Breast epithelium (tissue), 4 donors: ENCODE data around the gene SYNE1. TPM values are rescaled to one million over a fixed set of nuclear protein-coding genes. Genes with fewer than 3 reads are reported as not detected.

Experiments
- DNase-seq, 2 donors: peaks; one replicate each; pipeline ENCODE4 v3.0.0-alpha.2; 2019; ENCODE audit warnings: low spot score in 2 of 2
- H3K27ac ChIP-seq, 2 donors: fragments of 200-600 bp; sonication (generic) in 1 of 2; one replicate each; pipeline ENCODE4 v1.5.1; 2016 to 2019; ENCODE audit warnings: mild to moderate bottlenecking in 1 of 2
- H3K27me3 ChIP-seq, 2 donors: fragments of 200-600 bp; sonication (generic) in 1 of 2; one replicate each; pipeline versions ENCODE4 v1.5.1 to v1.6.0; 2017 to 2019; ENCODE audit warnings: control low read depth in 1 of 2, mild to moderate bottlenecking in 1 of 2
- H3K36me3 ChIP-seq: fragments of 200-600 bp; one replicate; pipeline ENCODE4 v1.5.1; 2019
- H3K4me1 ChIP-seq, 2 donors: fragments of 200-600 bp; sonication (generic); one replicate each; pipeline ENCODE4 v1.5.1; 2016 to 2019; ENCODE audit warnings: control low read depth in 1 of 2
- H3K4me3 ChIP-seq, 3 donors: fragments of 200-600 bp; sonication (generic); 1 replicate in 2 of 3; 2 replicates in 1 of 3; pipeline ENCODE4 v1.5.1; 2016 to 2019; ENCODE audit warnings: mild to moderate bottlenecking in 3 of 3, moderate library complexity in 2 of 3
- H3K9me3 ChIP-seq, 2 donors: fragments of 200-600 bp; sonication (generic) in 1 of 2; one replicate each; pipeline ENCODE4 v1.5.1; 2016 to 2019; ENCODE audit warnings: control low read depth in 1 of 2
- POLR2A ChIP-seq: fragments of 450-650 bp; IDR thresholded peaks from one replicate; pipeline ENCODE4 v1.6.1; 2016; ENCODE audit warnings: antibody characterized with exemption, mild to moderate bottlenecking, moderate library complexity
- POLR2AphosphoS5 ChIP-seq, 3 donors: sonication (generic); formaldehyde crosslinking; IDR thresholded peaks; one replicate each; pipeline ENCODE4 v1.6.1; 2017; ENCODE audit warnings: antibody characterized with exemption in 3 of 3
- intact Hi-C: fragments of 100-400 bp; cut with DNase I; formaldehyde crosslinking; loops from one replicate; pipeline ENCODE4 v1.15.1; 2023; ENCODE audit warnings: low total_unique reads
- total RNA-seq, 3 donors: library from RNA; depleted of rRNA; stranded (reverse); fragments of >200 nt; gene quantifications; one replicate each; pipeline ENCODE4 v1.1.0, GENCODE V29; 2016
- TF ChIP-seq, protein P1 (sequence below), 3 donors: fragments of 450-650 bp; IDR thresholded peaks; one replicate each; pipeline ENCODE4 v1.5.1; 2016 to 2017; ENCODE audit warnings: antibody characterized with exemption in 3 of 3, mild to moderate bottlenecking in 3 of 3, moderate library complexity in 3 of 3

SYNE1 gene
- total RNA-seq, 3 donors from 2014 or later = 80.9 to 106 (median 95.7) TPM

DNA sequence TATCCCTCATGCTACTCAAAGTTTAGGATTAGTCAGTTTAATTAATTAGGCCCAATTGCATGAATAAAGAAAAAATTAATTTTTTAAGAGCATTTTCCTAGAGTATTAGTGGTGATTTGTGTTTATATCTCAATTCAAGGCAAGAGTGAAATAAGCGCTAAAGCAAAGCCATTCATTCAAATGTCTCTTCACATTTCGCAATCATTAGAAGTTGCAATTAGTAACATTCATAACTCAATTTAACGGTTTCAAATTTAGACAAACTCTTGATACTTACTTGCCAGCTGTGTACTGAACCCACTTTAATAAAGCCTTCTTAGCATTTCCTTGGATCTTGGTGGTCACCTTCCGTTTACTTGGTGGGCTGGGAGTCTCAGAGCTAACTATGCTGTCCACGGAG is 127.2 kb downstream of the SYNE1 start:
- no peaks in the 10 kb centered on the region for H3K36me3 ChIP-seq
- no peaks in the 10 kb centered on the region for H3K4me1 ChIP-seq
- TF ChIP-seq POLR2AphosphoS5 (IDR thresholded peaks at IDR 0.05) (no peak), POLR2A (no peak)
- TF ChIP-seq, protein P1, sequence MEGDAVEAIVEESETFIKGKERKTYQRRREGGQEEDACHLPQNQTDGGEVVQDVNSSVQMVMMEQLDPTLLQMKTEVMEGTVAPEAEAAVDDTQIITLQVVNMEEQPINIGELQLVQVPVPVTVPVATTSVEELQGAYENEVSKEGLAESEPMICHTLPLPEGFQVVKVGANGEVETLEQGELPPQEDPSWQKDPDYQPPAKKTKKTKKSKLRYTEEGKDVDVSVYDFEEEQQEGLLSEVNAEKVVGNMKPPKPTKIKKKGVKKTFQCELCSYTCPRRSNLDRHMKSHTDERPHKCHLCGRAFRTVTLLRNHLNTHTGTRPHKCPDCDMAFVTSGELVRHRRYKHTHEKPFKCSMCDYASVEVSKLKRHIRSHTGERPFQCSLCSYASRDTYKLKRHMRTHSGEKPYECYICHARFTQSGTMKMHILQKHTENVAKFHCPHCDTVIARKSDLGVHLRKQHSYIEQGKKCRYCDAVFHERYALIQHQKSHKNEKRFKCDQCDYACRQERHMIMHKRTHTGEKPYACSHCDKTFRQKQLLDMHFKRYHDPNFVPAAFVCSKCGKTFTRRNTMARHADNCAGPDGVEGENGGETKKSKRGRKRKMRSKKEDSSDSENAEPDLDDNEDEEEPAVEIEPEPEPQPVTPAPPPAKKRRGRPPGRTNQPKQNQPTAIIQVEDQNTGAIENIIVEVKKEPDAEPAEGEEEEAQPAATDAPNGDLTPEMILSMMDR (IDR thresholded peaks at IDR 0.05) = no peak
- no peak for DNase-seq
- no peak overlapping the region for H3K4me3 ChIP-seq
- H3K27ac ChIP-seq = no peak overlapping the region
- H3K9me3 ChIP-seq = no peaks in the 10 kb centered on the region
- H3K27me3 ChIP-seq = no peaks in the 10 kb centered on the region
- intact Hi-C loops = no loop called here

DNA sequence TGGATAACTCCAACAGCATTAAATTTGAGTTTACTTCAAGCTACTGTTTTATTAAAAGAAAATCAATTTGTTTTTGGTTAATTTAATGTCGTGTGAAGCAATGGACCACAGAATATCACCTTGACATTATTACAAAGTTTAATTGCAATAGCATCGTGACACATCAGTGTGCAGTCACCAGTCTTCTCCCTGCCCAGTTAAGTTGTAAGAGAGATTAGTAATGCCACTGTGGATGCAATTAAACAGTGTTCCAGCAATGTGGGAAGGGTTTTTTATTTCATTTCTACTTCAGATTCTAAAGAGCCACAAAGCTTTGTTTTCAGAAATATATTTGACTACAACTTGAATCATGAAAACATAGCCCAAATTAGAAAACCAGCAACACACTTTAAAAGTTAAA is 128.7 kb downstream of the SYNE1 start:
- H3K4me3 ChIP-seq = no peak overlapping the region
- TF ChIP-seq, protein P1 (IDR thresholded peaks at IDR 0.05) = no peak
- TF ChIP-seq POLR2AphosphoS5 (IDR thresholded peaks at IDR 0.05) = no peak
- TF ChIP-seq POLR2A = no peak
- H3K27ac ChIP-seq = no peak overlapping the region
- no peaks in the 10 kb centered on the region for H3K36me3 ChIP-seq
- intact Hi-C loops = no loop called here
- no peaks in the 10 kb centered on the region for H3K4me1 ChIP-seq
- no peaks in the 10 kb centered on the region for H3K9me3 ChIP-seq
- DNase-seq = no peak
- no peaks in the 10 kb centered on the region for H3K27me3 ChIP-seq

DNA sequence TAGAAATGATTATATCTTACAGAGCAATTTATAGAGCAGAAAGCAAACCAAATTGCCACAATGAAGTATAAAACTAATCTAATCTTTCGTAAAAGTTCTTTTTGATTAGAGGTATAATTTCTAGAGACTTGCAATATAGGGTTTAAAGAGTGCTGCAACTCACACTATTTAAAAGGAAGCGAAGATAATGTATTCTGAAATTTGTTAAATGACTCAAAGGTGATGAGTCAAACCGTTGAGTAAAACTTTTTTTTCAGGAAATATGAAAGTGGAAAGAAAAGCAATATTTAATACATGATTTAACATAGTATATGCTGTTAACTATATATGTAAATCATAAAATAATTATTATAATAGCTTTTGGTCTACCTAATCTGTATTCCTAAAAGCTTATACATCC is 133.6 kb downstream of the SYNE1 start:
- Histone ChIP-seq H3K27me3 (no peaks in the 10 kb centered on the region), H3K4me1 (no peaks in the 10 kb centered on the region), H3K4me3 (no peak overlapping the region), H3K36me3 (no peaks in the 10 kb centered on the region), H3K9me3 (no peaks in the 10 kb centered on the region), H3K27ac (no peak overlapping the region)
- intact Hi-C loops = no loop called here
- TF ChIP-seq POLR2AphosphoS5 (IDR thresholded peaks at IDR 0.05) (no peak), POLR2A (no peak)
- TF ChIP-seq, protein P1 (IDR thresholded peaks at IDR 0.05) = no peak
- DNase-seq = no peak

DNA sequence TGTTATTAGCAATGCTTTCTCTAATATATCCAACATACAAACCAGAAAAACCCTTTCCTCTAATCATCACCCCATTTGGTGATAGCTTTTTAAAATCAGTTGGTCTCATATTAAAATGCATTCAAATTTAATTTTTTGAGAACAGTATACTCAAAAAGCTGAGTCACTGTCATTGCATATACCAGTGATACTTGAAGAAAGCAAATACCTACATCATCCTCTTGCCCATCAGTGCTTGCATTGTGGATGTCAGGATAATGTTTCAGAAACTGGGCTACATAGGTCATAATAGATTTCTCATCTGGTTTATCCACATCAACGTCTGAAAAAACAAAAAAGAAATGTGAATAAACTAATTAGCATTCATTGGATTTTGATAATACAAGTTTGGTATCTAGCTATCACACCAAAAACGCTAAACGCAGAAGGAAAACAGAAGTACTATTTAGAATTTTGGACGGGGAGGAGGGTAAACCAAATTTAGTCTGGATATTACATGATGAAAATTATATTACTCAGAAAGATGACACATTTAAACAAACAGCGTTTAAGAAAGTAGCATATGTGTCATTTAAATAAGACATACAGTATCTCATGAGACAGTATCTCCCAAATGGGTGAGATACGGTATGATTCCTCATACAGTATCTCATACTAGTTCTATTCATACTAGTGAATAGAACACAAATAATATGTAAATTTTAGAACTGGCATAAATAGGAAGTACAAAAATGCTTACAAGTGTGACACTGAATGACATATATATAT is 134.6 kb downstream of the SYNE1 start:
- Histone ChIP-seq H3K36me3 (no peaks in the 10 kb centered on the region), H3K4me1 (no peaks in the 10 kb centered on the region), H3K27ac (no peak overlapping the region), H3K9me3 (no peaks in the 10 kb centered on the region), H3K4me3 (no peak overlapping the region), H3K27me3 (no peaks in the 10 kb centered on the region)
- intact Hi-C loops = no loop called here
- TF ChIP-seq POLR2A (no peak), POLR2AphosphoS5 (IDR thresholded peaks at IDR 0.05) (no peak)
- TF ChIP-seq, protein P1 (IDR thresholded peaks at IDR 0.05) = no peak
- no peak for DNase-seq

DNA sequence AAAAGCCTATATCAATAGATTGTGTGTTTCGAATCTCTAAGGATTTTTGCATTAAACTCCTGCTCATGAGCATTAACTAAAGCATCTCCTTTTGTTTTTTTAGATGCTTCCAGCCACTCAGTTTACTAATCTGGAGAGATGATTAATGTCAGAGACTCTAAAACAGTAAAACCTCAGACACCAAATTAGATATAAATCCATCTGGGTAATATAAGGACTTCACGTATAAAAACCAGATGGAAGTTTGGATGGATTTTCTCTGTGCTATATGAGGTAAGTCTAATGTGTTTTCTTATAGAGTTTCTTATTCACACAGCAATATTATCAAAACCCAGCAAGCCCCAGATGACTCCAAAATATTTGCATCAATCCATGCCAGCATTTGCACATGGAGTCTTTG is 137.2 kb downstream of the SYNE1 start:
- Histone ChIP-seq H3K27ac (no peak overlapping the region), H3K27me3 (no peaks in the 10 kb centered on the region), H3K4me1 (no peaks in the 10 kb centered on the region), H3K4me3 (no peak overlapping the region), H3K36me3 (no peaks in the 10 kb centered on the region), H3K9me3 (no peaks in the 10 kb centered on the region)
- TF ChIP-seq, protein P1 (IDR thresholded peaks at IDR 0.05) = no peak
- TF ChIP-seq POLR2AphosphoS5 (IDR thresholded peaks at IDR 0.05) (no peak), POLR2A (no peak)
- DNase-seq = no peak
- intact Hi-C loops = no loop called here
